Right lung (tissue), 5 donors: ENCODE measurements around the gene DUSP5. TPM values are rescaled to one million over a fixed set of nuclear protein-coding genes. Genes with fewer than 3 reads are reported as not detected.

Experiments
- DNase-seq, 2 donors: peaks; one replicate each; pipeline ENCODE4 v3.0.0-alpha.2; 2013
- polyA plus RNA-seq, 5 donors: library from polyadenylated mRNA; unstranded; fragments of 120-200 nt; gene quantifications; one replicate each; pipeline versions ENCODE4 v1.2.1 to v1.2.3, GENCODE V29; 2013; ENCODE audit warnings: inconsistent platforms in 1 of 5, low replicate concordance in 1 of 5; ENCODE audit not compliant: insufficient read length in 5 of 5, insufficient read depth in 1 of 5

The DUSP5 gene
- polyA plus RNA-seq, 5 donors = 9.9 to 19.8 (median 16.7) TPM

GRCh38 chr10:110540031-110540430, 42.3 kb downstream of the DUSP5 start:
- no peak for DNase-seq

DNA sequence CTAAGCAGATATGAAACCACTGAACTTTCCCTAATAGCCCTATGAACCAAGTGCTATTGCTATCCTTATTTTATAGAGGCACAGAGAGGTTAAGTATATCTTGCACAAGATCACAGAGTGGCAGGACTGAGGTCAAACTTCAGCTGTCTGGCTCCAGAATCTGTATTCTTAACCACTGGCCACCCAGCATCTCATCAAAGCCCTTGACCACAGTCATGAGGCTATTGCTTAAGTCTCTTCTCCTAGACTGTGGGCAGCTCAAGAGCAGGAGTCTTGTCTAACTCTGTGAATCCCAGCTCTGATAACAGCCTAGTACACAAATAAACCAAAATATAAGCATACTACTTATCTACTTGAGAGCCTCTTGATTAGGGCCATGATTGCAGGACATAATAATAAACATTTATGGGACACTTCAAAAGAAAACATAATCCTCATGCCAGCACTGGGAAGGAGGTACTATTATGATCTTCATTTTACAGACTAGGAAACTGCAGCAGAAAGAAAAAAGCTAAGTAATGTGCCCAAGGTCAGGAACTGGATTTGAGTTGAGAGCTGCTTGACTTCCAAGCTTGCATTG, 47.3 kb downstream of the DUSP5 start:
- DNase-seq = no peak

- no peak for DNase-seq
These were observed 48.4 kb downstream of the DUSP5 start for GRCh38 chr10:110546077-110546476.

GRCh38 chr10:110546499-110547110, 48.9 kb downstream of the DUSP5 start:
- no peak for DNase-seq

DNA sequence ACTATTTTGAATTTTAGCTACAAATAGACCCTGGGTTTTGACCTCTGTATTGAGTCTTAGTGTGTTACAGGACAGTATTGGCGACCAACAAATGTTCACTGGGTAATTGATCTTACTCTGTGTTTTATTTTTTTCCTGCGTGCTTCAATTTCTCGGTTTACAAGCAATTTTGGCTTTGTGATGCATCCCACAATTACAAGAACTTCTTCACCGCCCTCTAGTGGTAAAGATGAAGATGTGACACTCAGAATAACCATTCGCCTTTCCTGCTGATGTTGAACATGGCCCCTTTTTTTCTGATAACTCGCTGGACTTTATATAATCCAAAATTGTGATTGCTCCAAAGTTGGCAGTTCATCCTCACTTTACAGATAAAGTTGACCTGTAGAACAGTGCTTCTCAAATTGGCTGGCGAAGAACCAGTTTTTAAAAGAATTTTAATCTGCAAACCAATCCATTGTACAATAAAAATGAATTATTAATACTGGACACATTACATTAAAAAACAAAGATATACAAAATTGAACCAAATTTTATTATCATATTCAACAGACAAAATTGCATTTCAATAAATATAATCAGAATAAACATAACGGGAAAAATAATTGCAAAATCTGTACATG, 49.5 kb downstream of the DUSP5 start:
- peak in 1 of 2 donors; percentile 44 for DNase-seq

DNA sequence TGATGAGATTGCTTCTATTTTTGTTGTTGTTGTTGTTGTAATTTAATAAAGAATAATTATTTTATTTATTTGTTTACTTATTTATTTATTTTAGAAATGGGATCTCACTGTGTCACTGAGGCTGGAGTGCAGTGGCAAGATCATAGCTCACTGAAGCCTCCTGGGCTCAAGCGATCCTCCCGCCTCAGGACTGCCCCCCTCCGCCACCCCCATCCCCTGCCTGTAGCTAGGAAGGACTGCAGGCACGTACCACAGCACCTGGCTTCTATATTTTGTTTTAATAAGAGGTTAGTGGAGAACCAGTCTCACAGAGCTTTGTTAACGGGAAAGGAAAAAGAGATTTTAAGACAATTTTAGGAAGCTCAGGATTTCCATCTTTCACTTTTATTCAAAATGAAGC, 50.3 kb downstream of the DUSP5 start:
- DNase-seq = no peak

DNA sequence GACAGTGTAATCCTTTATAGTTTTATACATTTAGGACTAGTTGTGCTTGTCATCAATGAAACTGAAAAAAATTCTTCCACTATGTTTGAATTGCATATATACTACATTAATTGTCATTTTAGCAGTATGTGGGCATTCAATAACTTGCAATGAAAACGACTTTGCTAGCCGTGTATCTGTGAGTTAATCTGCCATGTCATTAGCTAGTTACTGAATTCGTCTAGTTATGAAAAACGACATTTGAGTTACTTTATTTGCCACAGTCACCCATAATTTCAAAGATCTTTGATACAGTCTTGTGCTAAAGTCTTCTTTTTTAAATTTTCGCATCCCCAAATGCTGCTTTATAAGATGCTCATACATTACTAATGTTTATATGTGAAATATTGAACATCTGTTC, 51.5 kb downstream of the DUSP5 start:
- no peak for DNase-seq

- DNase-seq = no peak
These were observed 56.2 kb downstream of the DUSP5 start for GRCh38 chr10:110553905-110554304.

GRCh38 chr10:110556296-110556695, 58.6 kb downstream of the DUSP5 start:
- DNase-seq = no peak

DNA sequence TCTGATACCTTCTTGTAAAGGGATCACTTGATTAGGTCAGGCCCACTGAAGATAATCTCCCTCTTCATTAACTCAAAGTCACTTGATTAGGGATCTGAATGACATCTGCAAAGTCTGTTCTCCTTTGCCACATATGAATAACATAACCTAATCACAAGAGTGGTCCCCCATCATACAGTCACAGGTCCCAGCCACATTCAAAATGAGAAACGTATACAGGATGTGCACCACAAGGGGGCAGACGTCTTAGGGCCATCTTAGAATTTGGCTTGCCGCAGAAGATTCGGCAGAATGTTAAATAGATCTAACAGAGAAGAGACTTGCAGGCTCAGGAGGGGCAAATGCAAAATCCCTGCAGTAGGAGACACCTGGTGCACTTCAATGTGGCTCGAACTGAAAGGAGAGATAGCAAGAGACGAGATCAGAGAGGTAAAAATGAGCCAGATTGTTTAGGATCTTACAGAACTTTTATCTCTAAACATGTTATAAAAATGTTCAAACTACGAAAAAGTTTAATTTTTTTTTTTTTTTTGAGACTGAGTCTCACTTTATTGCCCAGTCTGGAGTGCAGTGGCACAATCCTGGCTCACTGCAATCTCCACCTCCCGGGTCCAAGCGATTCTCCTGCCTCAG, 59.4 kb downstream of the DUSP5 start:
- peak; percentile 23 to 30 for DNase-seq

- no peak for DNase-seq
These were observed 60.3 kb downstream of the DUSP5 start for GRCh38 chr10:110558041-110558440.

- no peak for DNase-seq
These were observed 62.3 kb downstream of the DUSP5 start for GRCh38 chr10:110560012-110560411.

Other genes starting within 250 kb of the DUSP5 start
- 10 to 100 TPM; 39.6 to 51.2 (median 48.4) TPM for gene SMNDC1, start 193.0 kb upstream of the DUSP5 start, polyA plus RNA-seq
- 10 to 100 TPM; 55.6 to 98.5 (median 83.7) TPM for gene SMC3, start 69.8 kb downstream of the DUSP5 start, polyA plus RNA-seq
- gene RBM20, start 146.4 kb downstream of the DUSP5 start, polyA plus RNA-seq = 1 to 10 TPM; 1.1 to 1.6 (median 1.4) TPM